Measurements from ENCODE around the gene CDC42BPA.

Gene CDC42BPA

GRCh38 chr1:227335242-227336020 is 17.1 kb upstream of the CDC42BPA start:
- DNase-seq (ENCODE audit: extremely low read depth in 1 of 2, low read depth in 1 of 2) = no peak

- no peak for DNase-seq (ENCODE audit: extremely low read depth in 1 of 2, low read depth in 1 of 2)
Observed at GRCh38 chr1:227333423-227333822, 15.1 kb upstream of the CDC42BPA start.

GRCh38 chr1:227330279-227331076 is 12.2 kb upstream of the CDC42BPA start:
- DNase-seq (ENCODE audit: extremely low read depth in 1 of 2, low read depth in 1 of 2) = no peak

GRCh38 chr1:227328405-227329019 is 10.2 kb upstream of the CDC42BPA start:
- DNase-seq (ENCODE audit: extremely low read depth in 1 of 2, low read depth in 1 of 2) = no peak

- no peak for DNase-seq (ENCODE audit: extremely low read depth in 1 of 2, low read depth in 1 of 2)
Observed at GRCh38 chr1:227325156-227325555, 6.9 kb upstream of the CDC42BPA start.

- DNase-seq (ENCODE audit: extremely low read depth in 1 of 2, low read depth in 1 of 2) = no peak
Observed at GRCh38 chr1:227323967-227324268, 5.6 kb upstream of the CDC42BPA start.

- no peak for DNase-seq (ENCODE audit: extremely low read depth in 1 of 2, low read depth in 1 of 2)
Observed at GRCh38 chr1:227323171-227323966, 5.1 kb upstream of the CDC42BPA start.

- DNase-seq (ENCODE audit: extremely low read depth in 1 of 2, low read depth in 1 of 2) = no peak
Observed at GRCh38 chr1:227322376-227322775, 4.1 kb upstream of the CDC42BPA start.

- DNase-seq (ENCODE audit: extremely low read depth in 1 of 2, low read depth in 1 of 2) = no peak
Observed at GRCh38 chr1:227321035-227321434, 2.7 kb upstream of the CDC42BPA start.

- DNase-seq (ENCODE audit: extremely low read depth in 1 of 2, low read depth in 1 of 2) = no peak
Observed at GRCh38 chr1:227320476-227320875, 2.2 kb upstream of the CDC42BPA start.

GRCh38 chr1:227318853-227319607 is 738 bp upstream of the CDC42BPA start:
- no peak for DNase-seq (ENCODE audit: extremely low read depth in 1 of 2, low read depth in 1 of 2)

- DNase-seq (ENCODE audit: extremely low read depth in 1 of 2, low read depth in 1 of 2) = no peak
Observed at GRCh38 chr1:227317523-227318015, 723 bp downstream of the CDC42BPA start.

GRCh38 chr1:227317011-227317451 is 1.3 kb downstream of the CDC42BPA start:
- DNase-seq (ENCODE audit: extremely low read depth in 1 of 2, low read depth in 1 of 2) = no peak

GRCh38 chr1:227316456-227316855 is 1.8 kb downstream of the CDC42BPA start:
- DNase-seq (ENCODE audit: extremely low read depth in 1 of 2, low read depth in 1 of 2) = no peak

- DNase-seq (ENCODE audit: extremely low read depth in 1 of 2, low read depth in 1 of 2) = no peak
Observed at GRCh38 chr1:227315629-227316346, 2.5 kb downstream of the CDC42BPA start.

GRCh38 chr1:227314014-227314848 is 4.1 kb downstream of the CDC42BPA start:
- DNase-seq (ENCODE audit: extremely low read depth in 1 of 2, low read depth in 1 of 2) = no peak

GRCh38 chr1:227312361-227313025 is 5.8 kb downstream of the CDC42BPA start:
- DNase-seq (ENCODE audit: extremely low read depth in 1 of 2, low read depth in 1 of 2) = no peak

GRCh38 chr1:227311389-227312001 is 6.8 kb downstream of the CDC42BPA start:
- DNase-seq (ENCODE audit: extremely low read depth in 1 of 2, low read depth in 1 of 2) = no peak

Data from stimulated activated CD8-positive, alpha-beta memory T cell treated with anti-CD3 and anti-CD28 coated beads, Interleukin-7, amount 100 ng/mL, for 48 hours (primary cell).